ENCODE data around the gene MYLK2.

- TF ChIP-seq CTCF (IDR thresholded peaks at IDR 0.05) (no peak), ZFX (IDR thresholded peaks at IDR 0.05; ENCODE audit: borderline replicate concordance) (no peak)
Observed at GRCh38 chr20:31861135-31861384, 41.9 kb downstream of the MYLK2 start.

Data from 22Rv1 (cell line).